HS-5 (cell line): ENCODE results near the gene LRFN2.

Source experiments
- DNase-seq: peaks from one replicate; pipeline ENCODE4 v3.0.0-alpha.2; 2012; ENCODE audit warnings: low read depth

LRFN2 gene

GRCh38 chr6:40477246-40478126 is 109.7 kb downstream of the LRFN2 start:
- DNase-seq, result no peak

GRCh38 chr6:40476673-40477072 is 110.5 kb downstream of the LRFN2 start:
- DNase-seq, result no peak

GRCh38 chr6:40474937-40475336 is 112.2 kb downstream of the LRFN2 start:
- DNase-seq, result no peak

- DNase-seq, result no peak
These were observed 114.1 kb downstream of the LRFN2 start for GRCh38 chr6:40473026-40473425.

- no peak for DNase-seq
These were observed 114.8 kb downstream of the LRFN2 start for GRCh38 chr6:40472353-40472752.

- no peak for DNase-seq
These were observed 115.9 kb downstream of the LRFN2 start for GRCh38 chr6:40471243-40471642.

- no peak for DNase-seq
These were observed 117.8 kb downstream of the LRFN2 start for GRCh38 chr6:40469323-40469722.

GRCh38 chr6:40466986-40467539 is 120.1 kb downstream of the LRFN2 start:
- no peak for DNase-seq

GRCh38 chr6:40461643-40462042 is 125.5 kb downstream of the LRFN2 start:
- no peak for DNase-seq

- no peak for DNase-seq
These were observed 126.8 kb downstream of the LRFN2 start for GRCh38 chr6:40460380-40460779.

- no peak for DNase-seq
These were observed 129.9 kb downstream of the LRFN2 start for GRCh38 chr6:40457261-40457660.

GRCh38 chr6:40456390-40457013 is 130.7 kb downstream of the LRFN2 start:
- no peak for DNase-seq

GRCh38 chr6:40455686-40456389 is 131.3 kb downstream of the LRFN2 start:
- no peak for DNase-seq

GRCh38 chr6:40450483-40450882 is 136.7 kb downstream of the LRFN2 start:
- no peak for DNase-seq

GRCh38 chr6:40444811-40445210 is 142.4 kb downstream of the LRFN2 start:
- no peak for DNase-seq

- DNase-seq, result no peak
These were observed 142.9 kb downstream of the LRFN2 start for GRCh38 chr6:40444312-40444711.

GRCh38 chr6:40443842-40444241 is 143.3 kb downstream of the LRFN2 start:
- no peak for DNase-seq

GRCh38 chr6:40442591-40442990 is 144.6 kb downstream of the LRFN2 start:
- DNase-seq, result no peak

- no peak for DNase-seq
These were observed 146.0 kb downstream of the LRFN2 start for GRCh38 chr6:40441150-40441549.

- DNase-seq, result no peak
These were observed 147.1 kb downstream of the LRFN2 start for GRCh38 chr6:40440053-40440452.

GRCh38 chr6:40439026-40439800 is 148.0 kb downstream of the LRFN2 start:
- no peak for DNase-seq
